ENCODE measurements around the gene PLCH1.
A peak's percentile ranks its signal among the peaks of the same experiment; 100 is the strongest.
"Not testable (repeated sequence)": the region's sequence is repeated elsewhere in the genome, so short reads cannot be mapped to it uniquely, and the experiment has no call there.

The PLCH1 gene

DNA sequence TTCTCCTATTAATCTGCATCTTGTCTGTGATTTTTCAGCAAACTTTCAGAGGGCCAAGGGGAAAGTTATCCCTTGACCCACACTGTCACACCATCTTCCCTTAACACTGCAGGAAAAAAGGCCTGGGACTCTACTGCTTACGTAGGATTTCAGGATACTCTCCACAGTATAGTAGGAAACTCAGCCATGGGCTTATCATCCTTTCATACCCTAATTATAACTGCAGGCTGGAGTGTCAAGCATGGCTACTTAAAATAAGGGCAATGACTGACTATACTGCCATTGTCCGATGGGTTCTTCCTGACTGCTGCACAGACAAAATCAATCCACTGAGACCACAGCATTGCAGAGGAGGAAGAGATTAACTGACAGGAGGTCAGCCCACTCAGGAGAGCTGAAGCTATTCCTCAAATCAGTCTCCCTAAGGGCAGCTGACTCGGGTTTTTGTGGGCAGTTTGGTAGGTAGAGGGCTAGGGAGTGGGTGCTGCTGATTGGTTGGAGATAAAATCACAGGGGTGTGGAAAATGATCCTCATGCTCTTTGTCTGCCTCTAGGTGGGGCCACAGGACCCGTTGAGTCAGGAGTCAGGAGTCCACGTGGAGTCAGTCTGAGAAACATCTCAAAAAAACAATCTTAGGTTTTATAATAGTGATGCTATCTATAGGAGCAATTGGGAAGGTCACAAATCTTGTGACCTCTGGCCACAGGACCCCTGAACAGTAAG is 333.2 kb downstream of the PLCH1 start:
- no peak for DNase-seq

DNA sequence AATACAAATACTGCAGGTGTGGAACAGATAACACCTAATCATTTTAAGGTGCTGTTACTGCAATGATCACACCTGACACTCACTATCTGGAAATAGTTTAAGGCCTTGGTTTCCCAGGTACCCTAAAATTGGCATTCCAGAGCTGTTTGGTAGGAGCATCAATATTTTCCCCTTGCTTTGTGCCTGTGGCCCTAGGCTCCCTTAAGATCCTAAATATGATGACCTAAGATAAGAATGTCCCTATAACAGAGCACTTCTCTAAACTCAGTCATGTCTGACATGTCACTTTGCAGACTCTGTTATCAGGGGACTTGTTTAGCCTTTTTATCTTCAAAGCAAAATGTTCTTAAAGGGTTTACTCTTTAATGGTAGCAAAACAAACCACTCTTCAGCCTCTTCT is 335.5 kb downstream of the PLCH1 start:
- no peak for DNase-seq

DNA sequence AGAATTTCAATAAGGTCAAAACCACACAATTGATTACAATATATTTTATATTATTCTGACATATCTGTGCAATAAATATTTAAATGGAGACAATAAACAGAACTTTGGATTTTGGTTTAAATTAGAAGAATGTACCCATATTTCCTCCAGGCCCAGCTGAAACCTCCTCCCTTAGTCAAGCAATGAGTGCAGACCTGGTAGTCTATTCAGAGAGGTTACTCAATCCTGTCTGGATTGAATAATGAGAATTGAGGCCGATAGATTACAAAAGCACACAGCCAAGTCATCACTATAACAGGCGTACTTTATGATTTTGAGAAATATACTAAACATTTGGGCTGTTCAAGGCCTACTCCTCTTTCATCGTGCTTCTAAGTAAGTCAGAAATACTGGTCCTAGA is 336.9 kb downstream of the PLCH1 start:
- DNase-seq, result no peak

DNA sequence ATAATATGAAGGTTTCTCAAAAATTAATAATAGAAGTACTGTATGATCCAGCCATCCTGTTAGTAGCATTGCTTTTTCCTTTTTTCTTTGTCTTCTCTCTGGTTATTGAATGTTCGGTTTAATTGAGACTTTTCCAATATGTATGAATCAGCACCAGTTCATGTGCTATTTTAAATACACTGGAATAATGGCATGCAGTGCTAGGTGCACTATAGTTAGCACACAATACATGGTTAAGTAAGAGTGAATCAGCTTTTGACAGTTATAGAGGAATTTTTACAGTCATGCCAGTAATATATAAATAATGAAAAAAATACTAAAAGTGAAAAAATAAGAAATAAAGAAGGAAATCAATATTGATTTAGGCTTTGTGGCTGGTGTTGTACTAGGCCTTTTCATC is 337.5 kb downstream of the PLCH1 start:
- no peak for DNase-seq

DNA sequence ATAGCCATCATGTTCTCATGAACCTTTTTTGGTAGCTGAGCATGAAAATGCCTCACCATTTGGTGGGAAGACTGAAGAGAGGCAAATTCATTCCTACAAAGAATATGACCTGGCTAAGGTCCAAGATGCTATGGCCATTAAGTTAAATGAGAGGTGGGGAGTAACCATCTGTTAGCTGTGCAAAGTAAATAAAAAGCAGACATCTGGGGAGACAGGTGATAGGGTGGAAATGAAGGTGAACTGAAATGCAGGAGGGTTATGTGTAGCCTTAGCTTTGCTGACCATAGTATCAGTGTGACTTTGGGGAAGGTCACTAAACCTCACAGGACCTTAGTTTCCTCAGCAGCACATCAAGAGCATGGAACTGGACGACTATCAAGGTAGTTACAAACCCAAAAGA is 340.4 kb downstream of the PLCH1 start:
- DNase-seq, result no peak

DNA sequence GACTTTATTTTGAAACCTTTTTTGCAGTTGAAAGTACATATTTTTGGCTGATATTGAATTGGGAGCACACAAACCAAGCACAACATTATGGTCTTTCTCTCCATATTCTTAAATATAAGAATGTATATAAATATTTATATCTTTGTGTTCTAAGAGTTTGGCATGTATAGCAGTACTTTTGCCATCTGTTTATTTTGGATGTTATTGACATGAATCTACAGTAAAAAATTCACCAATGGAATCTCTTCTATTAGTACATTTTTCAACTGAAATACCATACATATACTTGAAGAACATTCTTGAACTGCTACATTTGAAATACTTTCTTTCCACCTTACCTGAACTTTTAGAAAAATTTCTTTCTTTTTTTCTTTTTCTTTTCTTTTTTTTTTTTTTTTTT is 342.2 kb downstream of the PLCH1 start:
- DNase-seq, result no peak

DNA sequence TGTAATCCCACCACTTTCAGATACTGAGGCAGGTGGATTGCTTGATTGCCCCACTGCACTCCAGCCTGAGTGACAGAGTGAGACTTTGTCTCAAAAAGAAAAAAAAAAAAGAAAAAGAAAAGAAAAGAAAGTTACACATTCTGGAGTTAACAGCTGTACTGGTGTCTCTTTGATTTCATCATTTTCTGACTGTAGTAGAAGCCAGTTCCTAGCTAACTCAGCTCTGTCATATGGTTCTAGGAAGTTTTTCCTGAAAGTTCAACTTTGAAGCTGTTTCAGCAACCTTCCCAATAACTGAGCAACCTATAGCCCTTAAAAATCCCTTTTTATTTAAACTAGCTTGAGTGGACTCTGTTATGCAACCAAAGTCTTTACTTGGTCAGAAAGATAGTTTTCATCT is 346.8 kb downstream of the PLCH1 start:
- no peak for DNase-seq

DNA sequence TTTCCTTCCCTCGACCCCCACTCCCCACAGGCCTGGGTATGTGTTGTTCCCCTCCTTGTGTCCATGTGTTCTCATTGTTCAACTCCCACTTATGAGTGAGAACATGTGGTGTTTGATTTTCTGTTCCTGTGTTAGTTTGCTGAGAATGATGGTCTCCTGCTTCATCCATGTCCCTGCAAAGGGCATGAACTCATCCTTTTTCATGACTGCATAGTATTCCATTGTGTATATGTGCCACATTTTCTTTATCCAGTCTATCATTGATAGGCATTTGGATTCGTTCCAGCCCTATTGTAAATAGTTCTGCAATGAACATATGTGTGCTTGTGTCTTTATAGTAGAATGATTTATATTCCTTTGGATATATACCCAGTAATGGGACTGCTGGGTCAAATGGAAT is 350.0 kb downstream of the PLCH1 start:
- not testable (repeated sequence) for DNase-seq

DNA sequence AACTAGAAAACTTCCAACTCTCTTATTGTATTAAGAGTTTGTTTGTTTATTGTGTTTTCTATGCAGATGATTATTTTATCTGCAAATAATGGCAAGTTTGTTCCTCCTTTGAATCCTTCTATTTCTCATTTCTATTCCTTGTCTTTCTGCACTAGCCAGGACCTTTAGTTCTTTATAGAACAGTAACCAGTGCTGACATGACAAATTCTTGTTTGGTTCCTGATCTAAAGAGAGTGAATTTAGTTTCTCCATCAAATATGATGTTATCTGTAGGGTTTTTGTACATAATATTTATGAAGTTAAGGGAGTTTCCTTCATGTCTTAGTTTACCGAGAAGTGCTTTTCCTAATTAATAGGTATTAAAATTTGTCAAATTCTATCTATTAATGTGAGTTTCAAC is 350.6 kb downstream of the PLCH1 start:
- DNase-seq, result no peak

DNA sequence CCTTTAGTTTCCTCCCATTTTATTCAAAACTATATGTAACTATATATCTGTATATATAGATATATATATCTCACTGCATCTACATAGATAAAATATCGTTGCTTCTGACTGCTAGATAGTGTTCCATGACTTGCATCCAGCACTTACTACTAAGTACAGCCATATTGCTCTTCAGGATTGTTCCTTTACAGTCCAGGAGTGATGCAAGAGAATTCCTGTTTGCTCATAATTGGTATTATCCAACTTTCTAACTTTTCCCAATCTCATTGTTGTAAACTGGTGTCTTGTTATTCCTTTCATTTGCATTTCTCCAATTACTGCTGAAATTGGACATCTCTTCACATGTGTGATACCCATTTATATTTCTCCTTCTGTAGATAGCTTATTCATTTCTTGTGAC is 351.6 kb downstream of the PLCH1 start:
- DNase-seq, result no peak

DNA sequence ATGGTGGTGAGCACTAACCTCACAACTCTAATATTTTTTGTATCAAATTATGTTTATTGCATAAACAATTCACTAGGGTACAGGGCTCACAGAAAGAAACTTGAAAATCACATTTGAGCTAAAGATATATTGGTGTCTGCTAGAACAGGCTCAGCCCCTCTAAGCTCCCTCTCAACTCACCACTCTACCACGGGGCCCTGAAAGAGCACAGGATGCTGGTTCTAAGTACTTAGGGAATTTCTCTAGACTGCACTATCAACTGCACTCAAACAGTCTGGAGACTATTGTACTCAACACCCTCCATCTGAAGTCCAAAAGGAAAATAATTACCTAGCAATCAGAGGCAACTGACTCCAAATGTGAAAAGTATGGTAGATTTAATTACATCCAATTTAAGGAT is 352.7 kb downstream of the PLCH1 start:
- no peak for DNase-seq

DNA sequence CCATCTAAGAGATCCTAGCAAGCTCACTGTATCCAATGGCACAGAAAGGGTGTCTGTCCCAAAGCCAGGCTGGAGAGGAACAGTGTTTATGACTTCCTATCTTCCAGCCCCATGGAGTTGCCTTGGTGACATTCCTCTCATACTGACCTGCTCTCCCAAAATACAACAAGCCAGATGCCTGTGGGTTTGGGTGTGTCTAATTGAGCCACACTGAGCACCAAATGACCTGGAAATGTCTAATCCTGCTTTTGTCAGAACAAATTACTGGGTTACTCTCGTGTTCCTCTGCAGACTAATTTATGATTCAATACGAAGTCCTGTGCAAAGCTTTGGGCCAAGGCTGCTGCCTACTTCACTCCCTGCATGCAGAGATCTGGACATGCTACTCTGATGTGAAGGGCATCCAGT is 353.3 kb downstream of the PLCH1 start:
- no peak for DNase-seq

DNA sequence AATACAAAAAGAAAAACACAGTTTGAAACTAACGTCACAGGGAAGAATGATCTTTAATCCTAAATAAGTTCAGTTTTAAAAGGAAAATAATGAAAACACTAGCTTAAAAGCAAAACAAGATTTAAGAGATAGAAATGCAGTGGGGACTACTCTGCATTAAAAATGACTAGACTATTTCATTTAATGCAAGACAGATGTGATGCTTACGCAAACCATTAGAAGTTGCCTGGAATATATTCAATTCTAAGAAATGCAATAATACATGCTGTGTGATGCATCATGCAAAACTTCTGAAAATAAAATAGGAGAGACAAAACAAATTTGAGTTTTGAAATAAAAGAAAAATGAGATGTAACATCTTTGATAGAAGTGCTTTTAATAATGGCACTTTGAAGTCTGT is 353.8 kb downstream of the PLCH1 start:
- DNase-seq, result no peak

DNA sequence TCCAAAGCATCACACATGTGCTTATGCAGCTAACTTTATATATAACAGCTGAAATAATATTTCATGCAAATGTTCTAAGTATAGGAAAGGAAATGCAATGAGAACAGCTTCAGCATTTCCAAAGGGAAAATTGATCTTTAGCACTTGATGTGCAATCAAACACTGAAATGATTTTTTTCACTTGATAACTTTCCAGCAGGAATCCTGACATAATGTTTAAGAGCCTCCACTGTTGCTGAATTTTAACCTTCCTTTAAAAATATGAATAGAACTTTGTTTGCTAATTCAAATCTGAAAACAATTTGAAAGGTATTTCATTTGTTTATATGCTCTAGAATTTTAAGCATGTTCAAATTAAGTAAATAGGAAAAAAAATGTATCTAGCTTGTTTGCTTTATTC is 354.5 kb downstream of the PLCH1 start:
- no peak for DNase-seq

DNA sequence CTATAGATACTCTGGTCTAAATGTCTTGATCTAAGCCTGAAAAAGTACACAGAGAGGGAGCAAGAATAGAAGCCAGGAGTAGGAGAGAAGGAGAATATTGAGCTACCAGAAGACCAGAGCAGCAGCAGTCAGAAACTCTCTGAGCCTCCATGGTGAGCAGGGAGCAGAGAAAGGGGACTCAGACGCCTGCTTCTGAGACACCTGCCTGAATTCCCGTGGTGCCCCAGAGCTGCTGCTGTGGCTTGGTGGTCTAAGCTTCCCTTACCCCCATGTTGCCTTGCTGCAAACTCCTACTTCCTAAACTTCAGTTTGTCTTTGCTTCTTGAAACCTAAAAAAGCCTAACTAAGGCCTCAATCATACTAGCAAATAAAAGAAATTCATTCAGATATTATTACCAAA is 356.5 kb downstream of the PLCH1 start:
- DNase-seq, result no peak

DNA sequence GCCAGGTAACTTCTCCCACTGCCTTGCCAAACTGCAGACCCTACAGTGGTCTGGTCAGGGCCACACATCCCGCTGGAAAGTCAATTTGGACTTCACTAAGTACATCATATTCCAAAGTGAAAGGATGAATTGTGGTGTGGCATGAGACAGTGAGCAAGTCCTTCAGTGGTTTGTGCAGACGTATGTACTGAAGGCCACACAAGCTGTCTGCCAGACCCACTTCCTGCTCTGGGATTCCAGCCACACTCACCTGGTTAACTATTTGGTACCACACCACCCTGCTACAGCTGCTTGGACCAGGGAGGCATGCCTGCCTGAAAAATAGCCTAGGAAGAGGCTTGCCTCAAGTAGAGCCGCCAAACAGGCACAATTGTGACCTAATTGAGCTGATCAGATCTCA is 357.3 kb downstream of the PLCH1 start:
- DNase-seq, result no peak

DNA sequence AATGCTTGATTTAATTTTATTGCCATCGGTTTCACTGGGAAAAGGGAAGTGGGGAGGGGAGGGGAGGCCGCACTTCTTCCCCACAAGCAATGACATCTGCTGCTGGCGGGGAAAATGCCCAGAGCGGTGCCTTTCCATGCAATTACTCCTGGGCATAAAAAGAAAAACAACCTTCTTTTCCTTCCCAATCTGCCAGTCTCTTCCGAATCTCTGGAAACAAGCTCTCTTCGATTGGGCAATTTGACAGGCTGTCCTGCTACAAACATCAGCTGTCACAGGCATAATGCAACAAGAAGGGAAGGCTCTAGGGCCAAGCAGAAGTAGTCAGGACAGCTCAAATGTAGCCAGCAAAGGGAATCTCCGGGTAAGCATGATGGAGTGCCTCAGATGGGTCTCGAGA is 358.0 kb downstream of the PLCH1 start:
- DNase-seq, result no peak

DNA sequence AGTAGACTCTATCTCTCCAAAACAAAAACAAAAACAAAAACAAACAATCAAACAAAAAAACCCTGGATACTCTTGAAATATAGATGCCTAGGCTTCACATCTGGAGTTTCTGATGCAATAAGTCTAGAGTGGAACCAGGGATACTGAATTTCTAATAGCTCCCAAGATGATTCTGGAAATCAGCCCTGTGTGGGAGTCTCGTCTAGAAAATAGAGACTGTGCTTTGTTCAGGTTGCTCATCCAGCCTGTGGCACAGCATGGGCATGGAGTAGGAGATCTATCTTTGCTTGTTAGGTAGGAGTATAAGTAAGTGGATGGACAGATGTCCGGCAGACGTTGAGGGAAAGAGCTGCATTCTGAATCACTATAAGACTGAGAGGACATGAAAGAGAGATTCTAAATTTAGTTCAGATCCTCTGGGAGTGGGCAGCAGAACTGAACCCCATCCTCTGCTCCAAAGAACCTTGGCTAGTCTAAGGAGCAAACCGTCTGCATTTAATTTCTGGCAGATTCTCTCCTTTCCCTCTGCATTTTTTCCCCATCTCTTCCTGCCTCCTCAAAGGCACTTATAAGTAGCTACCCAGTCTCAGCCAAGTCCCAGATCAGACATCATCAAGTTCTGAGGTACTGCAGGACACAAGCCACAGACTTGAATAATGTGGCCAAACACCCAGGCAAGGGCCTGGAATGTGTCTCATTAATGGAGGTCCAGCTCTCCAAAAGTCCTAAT is 358.8 kb downstream of the PLCH1 start:
- DNase-seq, result no peak

DNA sequence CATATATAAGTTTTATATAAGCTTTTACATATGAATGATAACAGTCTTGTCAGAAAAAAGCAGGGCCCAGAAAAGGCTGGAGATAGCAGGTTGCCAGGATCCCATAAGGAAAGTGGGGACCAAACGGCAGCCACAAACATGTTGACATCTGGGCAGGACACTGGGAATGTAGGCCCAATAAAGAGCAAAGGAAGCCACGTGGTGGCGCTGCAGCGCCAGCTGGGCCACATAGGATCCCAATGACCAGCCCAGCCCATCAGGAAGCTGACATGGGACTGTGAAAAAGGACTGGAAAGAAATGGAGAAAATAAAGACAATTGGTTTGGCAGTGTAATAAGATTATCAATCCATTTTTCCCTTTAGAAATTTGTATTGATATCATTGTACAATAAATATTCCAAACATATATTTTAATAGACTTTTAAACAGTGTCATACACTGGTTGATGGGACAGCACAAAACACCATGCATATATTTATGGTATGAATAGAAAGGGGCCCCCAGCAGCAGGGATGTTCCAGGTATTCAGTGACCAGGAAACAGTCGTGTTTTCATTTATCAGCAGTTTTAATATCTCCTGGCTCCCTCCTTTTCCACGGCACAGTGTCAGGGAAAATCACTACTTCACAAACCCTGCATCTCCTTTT is 362.4 kb downstream of the PLCH1 start:
- peak in 1 of 2 donors; percentile 1 for DNase-seq

DNA sequence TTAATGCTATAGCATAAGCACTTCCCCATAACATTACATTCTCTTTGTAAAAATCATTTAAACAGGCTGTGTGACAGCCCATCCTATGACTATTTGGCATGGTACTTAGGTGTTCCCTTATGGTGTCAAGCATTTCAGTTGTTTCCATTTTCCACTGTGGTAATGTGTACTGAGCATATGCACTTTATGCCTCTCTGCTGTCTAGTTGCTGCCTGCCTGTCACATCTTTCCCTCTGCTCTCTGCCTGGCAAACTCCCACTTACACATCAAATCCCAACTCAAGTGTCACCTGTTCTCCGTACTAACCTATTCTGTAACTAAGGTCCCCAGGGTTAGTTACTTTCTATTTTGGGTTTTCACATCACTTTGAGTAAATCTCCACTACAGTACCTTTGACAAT is 367.0 kb downstream of the PLCH1 start:
- no peak for DNase-seq

DNA sequence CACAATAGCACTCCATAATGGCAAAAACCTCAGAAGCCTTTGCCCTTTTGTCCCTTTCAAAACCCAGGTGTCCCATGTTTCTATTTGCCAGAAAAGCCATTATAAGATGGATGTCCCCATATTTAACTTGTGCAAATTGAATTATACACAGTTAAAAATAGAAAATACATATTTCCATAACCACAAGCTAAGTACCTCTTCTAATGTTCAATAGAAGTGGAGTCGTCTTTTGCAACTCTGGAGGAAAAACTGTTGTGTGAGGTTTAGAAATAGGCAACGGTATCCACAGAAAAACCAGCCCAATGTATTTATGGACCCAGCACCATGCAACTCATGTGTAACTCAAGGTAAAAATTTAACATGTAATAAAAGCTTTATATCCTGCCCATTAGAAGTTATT is 367.8 kb downstream of the PLCH1 start:
- no peak for DNase-seq

DNA sequence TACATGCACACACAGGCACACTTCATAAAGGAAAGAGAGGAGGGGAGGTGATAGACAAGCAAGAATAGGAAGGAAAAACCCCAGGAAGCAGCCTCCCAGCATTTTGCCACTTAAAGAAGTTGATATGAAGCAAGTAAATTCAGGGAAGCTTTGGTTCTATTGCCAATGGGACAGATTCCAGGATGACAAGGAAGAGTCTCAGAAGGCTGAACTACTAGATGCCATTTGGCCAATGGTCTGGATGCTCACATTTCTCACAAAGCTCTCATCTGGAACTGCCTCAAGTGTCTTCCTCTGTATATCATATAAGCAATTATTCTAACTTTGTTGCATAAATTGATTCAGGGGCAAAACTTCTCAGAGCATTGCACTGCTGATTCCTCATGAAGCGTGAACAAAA is 372.6 kb downstream of the PLCH1 start:
- no peak for DNase-seq

DNA sequence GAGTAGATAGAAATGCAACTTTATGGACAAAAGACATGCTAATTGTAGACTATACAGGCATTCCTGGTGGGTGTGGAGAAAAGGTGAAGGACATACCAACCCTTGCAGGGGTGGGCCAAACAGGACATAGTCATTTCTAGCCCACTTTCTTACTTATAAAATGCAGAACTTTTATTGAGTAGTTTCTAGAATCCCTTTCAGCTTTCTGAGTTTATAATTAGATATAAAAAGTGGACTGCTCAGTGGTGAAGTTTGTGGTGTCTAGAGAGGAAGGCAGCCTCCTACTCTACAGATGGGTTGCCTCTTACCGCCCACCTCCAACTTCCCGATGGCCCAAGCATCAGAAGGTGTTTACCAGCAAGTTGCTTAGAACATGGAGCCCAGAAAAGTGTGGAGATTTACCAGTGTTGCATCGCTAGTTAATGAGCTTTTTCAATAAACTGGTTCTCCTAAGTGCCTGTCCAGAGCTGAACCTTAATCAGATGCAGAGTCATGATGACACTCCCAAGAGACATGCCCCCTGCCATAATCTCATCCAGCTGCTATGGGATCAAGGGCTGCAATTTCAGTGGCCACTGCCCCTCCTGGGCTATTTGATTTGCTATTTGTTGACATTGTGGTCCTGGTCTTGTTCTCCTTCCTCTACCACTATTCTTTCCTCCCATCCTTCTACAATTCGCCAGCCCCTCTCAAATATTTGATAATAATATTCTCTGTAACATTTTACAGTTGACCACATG is 373.9 kb downstream of the PLCH1 start:
- no peak for DNase-seq

DNA sequence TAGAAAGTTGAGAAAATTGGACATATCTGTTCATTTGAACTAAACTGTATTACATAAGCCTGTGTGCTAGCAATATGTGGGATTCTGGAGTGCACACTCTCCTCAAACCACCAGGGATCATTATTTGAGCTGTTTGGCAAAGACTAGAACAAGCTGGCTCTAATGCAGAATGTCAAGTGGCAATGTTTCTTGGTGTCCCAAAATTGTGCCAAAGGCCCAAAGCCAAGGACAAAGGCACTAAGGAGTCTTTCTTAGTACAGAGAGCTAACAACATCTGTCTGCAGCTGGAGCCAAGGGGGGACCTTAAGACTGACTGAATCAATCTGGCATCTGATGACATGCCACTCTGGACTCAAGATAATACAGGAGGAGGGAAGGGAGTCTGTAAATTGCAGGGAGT is 374.7 kb downstream of the PLCH1 start:
- no peak for DNase-seq

Measured in activated CD4-positive, alpha-beta T cell treated with anti-CD3 and anti-CD28 coated beads for 4 hours (primary cell).